ENCODE results near the gene TXNL4B.

DNA sequence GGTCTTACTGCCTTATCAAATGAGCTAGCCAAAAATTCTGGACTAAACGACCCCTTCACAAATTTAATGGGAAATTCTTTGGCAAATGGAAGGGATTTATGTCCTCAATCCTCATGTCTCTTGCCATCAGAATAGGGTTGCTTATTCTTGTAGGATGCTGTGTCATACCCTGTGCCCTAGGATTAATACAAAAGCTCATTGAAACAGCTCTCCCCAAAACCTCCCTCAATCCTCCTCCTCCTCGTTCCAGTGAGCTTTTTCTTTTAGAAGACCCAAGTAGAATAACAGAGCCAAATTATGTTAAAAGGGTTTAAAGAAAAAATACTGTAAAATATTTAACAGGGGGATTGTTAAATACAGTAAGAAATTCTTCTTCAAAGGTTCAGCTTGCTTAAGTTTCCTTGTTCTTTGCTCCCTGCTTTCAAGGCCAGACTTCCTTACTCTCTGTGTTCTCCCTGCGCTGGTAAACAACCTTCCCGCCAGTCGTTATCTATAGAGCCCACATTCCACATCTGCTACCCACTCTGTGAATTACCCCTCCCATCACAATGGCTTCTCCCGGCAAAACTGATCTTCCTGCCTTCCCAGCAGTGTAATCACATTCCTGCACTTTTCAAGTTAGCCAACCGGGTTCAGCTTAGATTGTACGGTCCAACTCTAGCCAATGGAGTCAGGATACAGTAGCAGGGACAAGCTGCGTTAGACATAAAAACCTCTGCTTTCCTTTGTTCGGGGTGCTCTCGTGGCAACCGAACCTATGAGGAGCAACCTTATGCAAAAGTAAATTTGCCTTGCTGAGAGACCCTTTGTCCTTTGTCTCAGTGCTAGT is 20.7 kb downstream of the TXNL4B start:
- no peak for TF ChIP-seq CTCF (IDR thresholded peaks at IDR 0.05)
- no peak for TF ChIP-seq POLR2AphosphoS5 (IDR thresholded peaks at IDR 0.05)
- TF ChIP-seq POLR2A (IDR thresholded peaks at IDR 0.05; ENCODE audit: low read depth) = no peak
